ENCODE data around the gene HSD11B2. TPM values are rescaled to one million over a fixed set of nuclear protein-coding genes. Genes with fewer than 3 reads are reported as not detected.

HSD11B2 gene
- total and polyA plus RNA-seq, 4 donors, result 3.0 to 9.3 (median 5.1) TPM

DNA sequence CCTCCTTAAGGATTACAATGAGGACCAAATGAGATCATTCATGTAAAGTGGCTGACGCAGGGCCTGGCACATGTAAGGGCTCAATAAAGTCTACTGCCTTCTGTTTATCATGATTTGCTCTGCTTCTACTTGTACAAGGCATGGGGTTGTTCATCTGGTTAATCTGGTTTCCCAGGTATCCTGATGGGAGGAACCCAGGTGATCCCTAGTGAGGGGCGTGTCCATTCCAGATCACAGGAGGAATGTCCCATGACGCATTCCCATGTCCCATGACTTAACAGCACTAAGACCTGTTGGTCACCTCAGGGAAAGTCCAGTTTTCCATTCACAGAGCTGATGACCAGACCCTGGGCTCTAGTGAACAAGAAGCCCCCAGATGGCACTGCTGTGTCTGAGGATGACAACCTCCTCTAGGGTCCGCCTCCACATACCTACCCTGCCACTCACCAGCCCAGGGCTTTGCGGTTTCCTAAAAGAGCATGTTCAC, 26.1 kb upstream of the HSD11B2 start:
- H3K4me1 ChIP-seq (ENCODE audit: control insufficient read depth, insufficient read depth, low read length), result peaks cover 38% of the 10 kb centered on the region
- H3K27me3 ChIP-seq (ENCODE audit: control insufficient read depth, insufficient read depth, low read length), result no peaks in the 10 kb centered on the region
- H3K36me3 ChIP-seq (ENCODE audit: control insufficient read depth, insufficient read depth, low read length), result peaks cover 29% of the 10 kb centered on the region
- H3K4me3 ChIP-seq (ENCODE audit: low read depth, low read length), result no peak overlapping the region
- H3K9me3 ChIP-seq (ENCODE audit: control insufficient read depth, insufficient read depth, low read length), result no peaks in the 10 kb centered on the region
- no peak for DNase-seq (ENCODE audit: low read depth in 4 of 6, low spot score in 6 of 6)
- no peak overlapping the region for H3K27ac ChIP-seq (ENCODE audit: low read depth, low read length)
- WGBS (ENCODE audit: insufficient coverage), result 96% methylated on average over 4 of the region's 5 CpGs

DNA sequence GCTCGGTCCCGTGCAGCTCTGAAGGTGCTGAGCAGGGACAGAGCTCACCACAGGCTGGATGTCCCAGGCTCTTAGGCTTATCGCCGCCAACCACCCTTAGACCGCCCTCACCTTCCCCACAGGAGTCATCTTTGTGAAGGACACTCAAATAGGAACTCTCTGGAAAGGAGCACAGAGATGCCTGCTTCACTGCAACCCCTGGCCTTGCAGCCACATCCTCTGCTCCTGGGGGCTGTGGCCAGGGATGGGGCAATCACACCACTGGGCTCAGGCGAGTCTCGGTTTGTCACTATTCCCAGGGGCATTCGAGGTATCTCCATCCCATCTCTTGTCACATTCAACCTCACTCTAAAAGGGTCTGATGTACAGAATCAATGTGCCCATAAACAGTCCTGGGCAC, 25.6 kb upstream of the HSD11B2 start:
- Histone ChIP-seq H3K27me3 (ENCODE audit: control insufficient read depth, insufficient read depth, low read length) (no peaks in the 10 kb centered on the region), H3K9me3 (ENCODE audit: control insufficient read depth, insufficient read depth, low read length) (no peaks in the 10 kb centered on the region), H3K4me3 (ENCODE audit: low read depth, low read length) (no peak overlapping the region), H3K27ac (ENCODE audit: low read depth, low read length) (no peak overlapping the region), H3K36me3 (ENCODE audit: control insufficient read depth, insufficient read depth, low read length) (peaks cover 27% of the 10 kb centered on the region), H3K4me1 (ENCODE audit: control insufficient read depth, insufficient read depth, low read length) (peaks cover 36% of the 10 kb centered on the region)
- no peak for DNase-seq (ENCODE audit: low read depth in 4 of 6, low spot score in 6 of 6)
- WGBS (ENCODE audit: insufficient coverage), result 92% methylated on average over 7 of the region's 8 CpGs

DNA sequence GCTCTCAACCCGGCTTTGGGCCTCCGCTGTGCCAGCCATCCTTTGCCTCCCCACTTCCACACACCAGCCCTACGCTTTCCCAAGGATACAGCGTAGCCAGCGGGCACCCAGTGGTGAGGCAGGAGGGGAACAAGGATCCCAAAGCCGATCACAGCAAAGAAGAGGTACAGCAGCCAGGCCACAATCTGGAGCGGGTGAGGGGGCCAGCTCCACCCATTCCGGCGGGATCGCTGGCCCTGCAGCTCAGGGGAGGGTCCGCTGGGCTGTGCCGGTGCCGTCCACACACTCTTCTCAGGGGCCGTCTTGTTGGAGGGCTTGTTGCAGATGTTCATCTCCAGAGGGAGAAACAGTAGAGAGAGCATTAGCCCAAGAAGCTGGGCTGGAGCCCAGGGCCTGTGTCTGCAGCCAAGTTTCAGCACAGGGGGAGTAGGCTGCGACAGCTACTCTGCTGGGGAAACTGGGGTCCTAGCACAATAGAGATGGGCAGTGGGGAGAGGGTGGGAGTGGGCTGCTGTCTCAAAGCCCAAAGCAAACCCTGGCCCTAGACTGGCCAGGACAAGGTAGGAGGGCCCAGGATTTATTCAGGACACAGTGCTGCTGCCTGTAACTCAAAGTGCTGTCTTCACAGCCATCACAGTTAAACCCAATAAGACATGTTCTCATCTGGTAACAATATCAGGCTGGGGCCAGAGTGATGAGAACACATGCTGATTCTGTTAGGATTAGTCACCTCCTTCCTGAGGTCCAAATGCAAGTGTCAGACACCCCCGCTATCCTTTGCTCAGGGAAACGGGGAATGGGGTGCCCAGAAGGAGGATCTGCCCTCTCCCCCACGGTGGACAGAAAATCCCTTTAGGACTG, 24.6 kb upstream of the HSD11B2 start:
- no peaks in the 10 kb centered on the region for H3K9me3 ChIP-seq (ENCODE audit: control insufficient read depth, insufficient read depth, low read length)
- peak overlapping the region; percentile 79 for H3K27ac ChIP-seq (ENCODE audit: low read depth, low read length)
- no peak overlapping the region for H3K4me3 ChIP-seq (ENCODE audit: low read depth, low read length)
- DNase-seq (ENCODE audit: low read depth in 4 of 6, low spot score in 6 of 6), result peak in 2 of 6 donors; percentile 66 to 82
- peaks cover 20% of the 10 kb centered on the region for H3K36me3 ChIP-seq (ENCODE audit: control insufficient read depth, insufficient read depth, low read length)
- 34% methylated on average over 15 of the region's 18 CpGs for WGBS (ENCODE audit: insufficient coverage)
- no peaks in the 10 kb centered on the region for H3K27me3 ChIP-seq (ENCODE audit: control insufficient read depth, insufficient read depth, low read length)
- peaks cover 34% of the 10 kb centered on the region for H3K4me1 ChIP-seq (ENCODE audit: control insufficient read depth, insufficient read depth, low read length)

DNA sequence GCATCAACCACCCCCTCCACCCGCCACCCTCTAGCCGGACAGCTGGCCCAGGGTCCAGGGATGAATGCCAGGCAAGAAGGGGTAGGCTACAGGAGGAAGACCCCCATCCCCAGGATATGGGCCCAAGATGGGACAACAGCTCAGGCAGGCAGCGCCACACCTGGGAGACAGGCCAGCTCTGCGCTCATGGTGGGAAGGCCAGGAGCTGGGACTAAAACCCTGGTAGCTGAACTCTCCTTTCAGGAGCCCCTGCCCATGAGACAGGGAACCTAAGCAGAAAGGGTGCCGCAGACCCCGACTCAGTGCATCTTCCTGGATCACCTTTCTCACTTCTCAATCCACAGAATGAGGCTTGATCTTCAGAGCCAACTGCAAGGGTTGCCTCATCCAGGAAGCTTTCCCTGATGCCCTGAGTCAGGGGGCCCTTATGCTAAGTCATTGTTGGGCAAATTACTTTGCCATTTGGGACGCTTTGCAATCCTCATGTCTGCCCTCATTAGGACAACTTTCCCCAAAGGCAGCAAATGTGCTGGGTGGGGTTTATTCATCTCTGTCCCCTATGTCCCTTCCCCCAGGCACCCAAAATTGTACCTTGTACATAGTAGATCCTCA, 23.6 kb upstream of the HSD11B2 start:
- 83% methylated on average over 6 of the region's 7 CpGs for WGBS (ENCODE audit: insufficient coverage)

DNA sequence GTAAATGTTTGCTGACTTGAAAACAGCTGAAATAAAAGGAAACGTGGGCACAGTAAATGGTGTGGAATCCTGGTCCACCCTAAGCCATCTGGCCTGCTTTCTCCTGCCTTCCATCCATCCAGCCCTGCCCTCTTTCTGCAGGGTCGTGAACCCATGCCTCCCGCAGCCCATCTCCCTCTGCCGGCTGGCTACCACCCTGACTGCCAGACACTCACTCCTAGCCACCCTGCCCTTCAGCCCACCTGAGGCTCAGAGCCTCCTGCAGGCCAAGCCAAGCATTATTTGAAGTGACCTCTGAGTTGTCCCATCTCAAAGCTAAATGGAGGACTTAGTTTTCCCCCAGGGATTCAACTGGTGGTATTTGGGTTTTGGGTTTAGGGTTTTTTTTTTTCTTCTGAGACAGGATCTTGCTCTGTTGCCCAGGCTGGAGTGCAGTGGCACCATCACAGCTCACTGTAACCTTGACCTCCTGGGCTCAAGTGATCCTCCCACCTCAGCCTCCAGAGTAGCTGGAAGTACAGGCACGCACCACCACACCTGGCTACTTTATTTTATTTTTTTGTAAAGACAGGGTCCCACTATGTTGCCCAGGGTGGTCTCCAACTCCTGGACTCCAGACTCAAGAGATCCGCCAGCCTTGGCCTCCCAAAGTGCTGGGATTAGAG, 23.0 kb upstream of the HSD11B2 start:
- no peaks in the 10 kb centered on the region for H3K9me3 ChIP-seq (ENCODE audit: control insufficient read depth, insufficient read depth, low read length)
- peaks cover 34% of the 10 kb centered on the region for H3K4me1 ChIP-seq (ENCODE audit: control insufficient read depth, insufficient read depth, low read length)
- 76% methylated on average over 6 of the region's 6 CpGs for WGBS (ENCODE audit: insufficient coverage)
- no peak for DNase-seq (ENCODE audit: low read depth in 4 of 6, low spot score in 6 of 6)
- no peak overlapping the region for H3K27ac ChIP-seq (ENCODE audit: low read depth, low read length)
- no peaks in the 10 kb centered on the region for H3K27me3 ChIP-seq (ENCODE audit: control insufficient read depth, insufficient read depth, low read length)
- no peak overlapping the region for H3K4me3 ChIP-seq (ENCODE audit: low read depth, low read length)
- H3K36me3 ChIP-seq (ENCODE audit: control insufficient read depth, insufficient read depth, low read length), result peaks cover 20% of the 10 kb centered on the region

More for the DNA sequence above, 23.6 kb upstream of the HSD11B2 start:
- no peaks in the 10 kb centered on the region for H3K27me3 ChIP-seq (ENCODE audit: control insufficient read depth, insufficient read depth, low read length)
- H3K4me1 ChIP-seq (ENCODE audit: control insufficient read depth, insufficient read depth, low read length), result peaks cover 34% of the 10 kb centered on the region
- DNase-seq (ENCODE audit: low read depth in 4 of 6, low spot score in 6 of 6), result no peak
- H3K27ac ChIP-seq (ENCODE audit: low read depth, low read length), result peak overlapping the region; percentile 79
- H3K4me3 ChIP-seq (ENCODE audit: low read depth, low read length), result no peak overlapping the region
- peaks cover 20% of the 10 kb centered on the region for H3K36me3 ChIP-seq (ENCODE audit: control insufficient read depth, insufficient read depth, low read length)
- H3K9me3 ChIP-seq (ENCODE audit: control insufficient read depth, insufficient read depth, low read length), result no peaks in the 10 kb centered on the region

DNA sequence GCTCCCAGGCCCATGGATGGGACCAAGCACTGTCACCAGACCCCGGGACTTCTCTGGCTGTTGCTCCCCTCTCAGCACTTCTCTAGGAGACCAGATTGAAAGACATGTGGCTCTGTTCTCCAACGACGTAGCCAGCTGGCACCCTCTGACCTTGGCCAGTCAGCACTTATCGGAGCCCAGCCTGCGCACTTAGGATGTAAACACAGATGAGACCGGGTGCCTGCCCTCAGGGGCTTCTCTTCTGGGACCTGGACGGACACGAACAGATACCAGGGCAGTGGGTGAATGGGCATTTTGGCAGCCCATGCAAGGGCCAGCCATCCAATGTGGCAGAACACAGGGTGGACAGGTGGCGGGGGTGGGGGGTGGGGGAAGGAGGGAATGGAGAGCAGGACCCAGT, 21.3 kb upstream of the HSD11B2 start:
- WGBS (ENCODE audit: insufficient coverage), result 82% methylated on average over 6 of the region's 9 CpGs
- no peaks in the 10 kb centered on the region for H3K27me3 ChIP-seq (ENCODE audit: control insufficient read depth, insufficient read depth, low read length)
- H3K4me3 ChIP-seq (ENCODE audit: low read depth, low read length), result no peak overlapping the region
- H3K9me3 ChIP-seq (ENCODE audit: control insufficient read depth, insufficient read depth, low read length), result no peaks in the 10 kb centered on the region
- peaks cover 27% of the 10 kb centered on the region for H3K4me1 ChIP-seq (ENCODE audit: control insufficient read depth, insufficient read depth, low read length)
- no peak for DNase-seq (ENCODE audit: low read depth in 4 of 6, low spot score in 6 of 6)
- H3K27ac ChIP-seq (ENCODE audit: low read depth, low read length), result no peak overlapping the region
- H3K36me3 ChIP-seq (ENCODE audit: control insufficient read depth, insufficient read depth, low read length), result peaks cover 10% of the 10 kb centered on the region

DNA sequence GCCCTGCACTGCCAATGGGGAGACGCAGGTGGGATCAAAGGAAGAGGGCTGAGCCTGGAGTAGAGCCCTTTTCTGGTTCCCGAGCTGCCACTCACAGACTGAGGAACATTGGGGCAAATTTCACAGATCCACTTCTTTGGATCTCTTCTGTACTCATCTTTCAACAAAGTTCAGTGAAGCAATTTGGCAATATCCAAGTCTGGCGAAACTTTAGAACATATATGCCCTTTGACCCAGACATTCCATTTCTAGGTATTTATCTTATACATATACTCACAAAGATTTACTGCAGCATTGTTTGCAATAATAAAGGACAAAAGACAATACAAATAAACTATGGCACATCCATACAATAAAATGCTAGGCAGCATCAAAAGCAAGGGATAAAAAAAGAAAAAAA, 19.6 kb upstream of the HSD11B2 start:
- Histone ChIP-seq H3K36me3 (ENCODE audit: control insufficient read depth, insufficient read depth, low read length) (peaks cover 5% of the 10 kb centered on the region), H3K4me3 (ENCODE audit: low read depth, low read length) (no peak overlapping the region), H3K27ac (ENCODE audit: low read depth, low read length) (no peak overlapping the region), H3K4me1 (ENCODE audit: control insufficient read depth, insufficient read depth, low read length) (peaks cover 36% of the 10 kb centered on the region), H3K27me3 (ENCODE audit: control insufficient read depth, insufficient read depth, low read length) (no peaks in the 10 kb centered on the region), H3K9me3 (ENCODE audit: control insufficient read depth, insufficient read depth, low read length) (no peaks in the 10 kb centered on the region)
- 89% methylated on average over 2 of the region's 3 CpGs for WGBS (ENCODE audit: insufficient coverage)
- DNase-seq (ENCODE audit: low read depth in 4 of 6, low spot score in 6 of 6), result no peak

DNA sequence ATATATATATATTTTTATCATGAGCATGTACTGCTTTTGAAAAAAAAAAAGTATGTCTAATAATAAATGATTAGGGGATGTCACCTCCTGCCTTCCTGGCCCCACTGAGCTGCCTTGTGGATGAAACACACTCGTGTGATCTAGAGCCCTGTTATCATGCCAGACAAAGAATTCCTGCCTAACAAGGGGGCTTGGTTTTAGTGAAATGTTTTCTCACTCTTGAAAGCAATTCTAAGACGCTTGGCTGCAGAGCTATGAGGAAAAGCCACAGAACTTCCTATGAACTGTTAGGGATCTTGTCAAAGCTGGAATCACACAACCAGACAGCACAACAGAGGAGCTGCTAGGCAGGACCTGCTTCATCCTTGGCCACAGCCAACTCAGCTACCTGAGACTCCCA, 18.6 kb upstream of the HSD11B2 start:
- H3K9me3 ChIP-seq (ENCODE audit: control insufficient read depth, insufficient read depth, low read length), result no peaks in the 10 kb centered on the region
- H3K36me3 ChIP-seq (ENCODE audit: control insufficient read depth, insufficient read depth, low read length), result peaks cover 3% of the 10 kb centered on the region
- DNase-seq (ENCODE audit: low read depth in 4 of 6, low spot score in 6 of 6), result no peak
- no peak overlapping the region for H3K4me3 ChIP-seq (ENCODE audit: low read depth, low read length)
- H3K27ac ChIP-seq (ENCODE audit: low read depth, low read length), result no peak overlapping the region
- peaks cover 31% of the 10 kb centered on the region for H3K4me1 ChIP-seq (ENCODE audit: control insufficient read depth, insufficient read depth, low read length)
- no peaks in the 10 kb centered on the region for H3K27me3 ChIP-seq (ENCODE audit: control insufficient read depth, insufficient read depth, low read length)
- 28% methylated on average over 2 of the region's 2 CpGs for WGBS (ENCODE audit: insufficient coverage)

DNA sequence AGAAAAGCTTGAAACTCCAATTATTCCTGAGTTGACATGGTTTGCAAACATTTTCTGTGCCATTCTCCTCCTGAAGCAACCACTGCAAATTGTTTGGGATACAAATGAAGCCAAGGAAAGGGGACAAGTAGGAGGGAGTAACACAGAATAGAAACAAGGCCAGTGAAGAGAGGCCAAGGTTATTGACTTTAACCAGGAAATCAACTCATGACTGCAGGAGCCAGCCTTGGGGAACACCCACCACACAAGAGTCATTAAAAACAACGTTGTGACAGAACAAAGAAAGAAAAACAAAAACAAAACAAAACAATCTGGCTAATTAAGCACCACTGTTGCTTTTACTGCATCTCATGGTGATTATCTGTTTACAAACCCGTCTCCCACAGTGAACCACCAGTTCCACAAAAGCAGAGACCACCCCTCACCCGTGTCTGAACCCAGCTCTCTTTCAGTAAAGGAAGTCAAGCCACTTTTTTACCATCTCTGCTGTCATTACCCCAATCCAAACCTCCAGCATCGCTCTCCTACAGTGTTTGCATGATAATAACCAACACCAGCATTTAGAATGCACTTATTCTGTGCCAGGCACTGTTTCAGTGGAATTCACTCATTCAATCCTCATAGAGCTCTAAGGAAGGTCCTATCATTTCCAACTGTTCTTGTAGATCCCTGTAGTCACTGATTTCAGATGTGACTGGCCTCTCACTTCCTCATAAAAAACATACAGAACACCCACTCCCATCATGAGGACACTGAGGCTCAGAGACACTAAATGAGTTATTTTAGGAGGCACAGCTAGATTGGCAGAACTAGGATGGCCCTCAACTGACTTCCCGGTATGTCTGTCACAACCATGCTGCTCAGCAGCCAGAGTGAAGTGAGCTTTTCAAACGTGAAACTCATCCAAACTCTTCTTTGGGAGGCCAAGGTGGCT, 16.7 kb upstream of the HSD11B2 start:
- Histone ChIP-seq H3K36me3 (ENCODE audit: control insufficient read depth, insufficient read depth, low read length) (peaks cover 2% of the 10 kb centered on the region), H3K27ac (ENCODE audit: low read depth, low read length) (no peak overlapping the region), H3K4me3 (ENCODE audit: low read depth, low read length) (no peak overlapping the region), H3K9me3 (ENCODE audit: control insufficient read depth, insufficient read depth, low read length) (no peaks in the 10 kb centered on the region), H3K4me1 (ENCODE audit: control insufficient read depth, insufficient read depth, low read length) (peaks cover 25% of the 10 kb centered on the region), H3K27me3 (ENCODE audit: control insufficient read depth, insufficient read depth, low read length) (no peaks in the 10 kb centered on the region)
- WGBS (ENCODE audit: insufficient coverage), result 20% methylated on average over 6 of the region's 6 CpGs
- DNase-seq (ENCODE audit: low read depth in 4 of 6, low spot score in 6 of 6), result peak in 1 of 6 donors; percentile 68
